ENCODE results near the gene SOX6. TPM values are rescaled to one million over a fixed set of nuclear protein-coding genes. Genes with fewer than 3 reads are reported as not detected.

Gene SOX6
- total and polyA plus RNA-seq, 2 of the 13 experiments (the other 11 are each of a cell fraction or from before 2014, with no cell fraction given) = 2.6 to 11.2 TPM

DNA sequence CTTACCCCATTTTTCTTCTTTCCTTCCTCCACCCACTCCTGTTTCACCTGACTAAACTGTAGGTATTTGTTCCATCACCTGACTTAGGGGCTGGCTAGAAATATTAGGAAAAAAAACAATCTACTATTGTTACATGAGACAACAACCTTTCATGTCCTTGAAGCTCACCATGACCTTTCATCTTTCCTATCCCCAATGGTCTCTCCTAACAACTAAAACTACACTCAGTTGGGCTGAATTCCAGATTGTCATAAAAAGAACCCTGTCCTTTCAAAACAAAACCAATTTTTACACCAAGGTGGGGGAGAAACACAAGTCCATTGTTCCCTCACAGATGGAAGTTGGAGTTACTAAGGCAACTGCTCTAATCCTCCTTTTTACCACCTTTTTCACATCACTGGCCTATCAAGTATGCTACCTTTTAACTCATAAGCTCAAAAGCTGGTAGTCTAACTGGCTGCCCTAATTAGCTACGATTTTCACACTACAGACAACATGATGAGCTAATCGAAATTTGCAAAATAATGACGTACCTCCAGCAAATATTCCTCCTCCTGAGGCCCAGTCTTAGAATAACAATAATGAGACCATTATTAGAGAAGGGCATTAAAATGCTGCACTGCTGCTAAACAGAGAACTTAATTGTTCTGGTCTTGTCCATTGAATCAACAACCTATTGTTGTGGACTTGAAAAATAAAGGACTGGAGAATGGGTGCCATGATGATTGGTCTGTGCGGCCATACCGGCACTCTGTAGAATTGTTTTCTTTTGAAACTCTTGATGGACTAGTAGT, 46.5 kb upstream of the SOX6 start (continued):
- TF ChIP-seq DZIP1 (CRISPR knock-in tag; IDR thresholded peaks at IDR 0.05) = no peak
- TF ChIP-seq, protein P1, sequence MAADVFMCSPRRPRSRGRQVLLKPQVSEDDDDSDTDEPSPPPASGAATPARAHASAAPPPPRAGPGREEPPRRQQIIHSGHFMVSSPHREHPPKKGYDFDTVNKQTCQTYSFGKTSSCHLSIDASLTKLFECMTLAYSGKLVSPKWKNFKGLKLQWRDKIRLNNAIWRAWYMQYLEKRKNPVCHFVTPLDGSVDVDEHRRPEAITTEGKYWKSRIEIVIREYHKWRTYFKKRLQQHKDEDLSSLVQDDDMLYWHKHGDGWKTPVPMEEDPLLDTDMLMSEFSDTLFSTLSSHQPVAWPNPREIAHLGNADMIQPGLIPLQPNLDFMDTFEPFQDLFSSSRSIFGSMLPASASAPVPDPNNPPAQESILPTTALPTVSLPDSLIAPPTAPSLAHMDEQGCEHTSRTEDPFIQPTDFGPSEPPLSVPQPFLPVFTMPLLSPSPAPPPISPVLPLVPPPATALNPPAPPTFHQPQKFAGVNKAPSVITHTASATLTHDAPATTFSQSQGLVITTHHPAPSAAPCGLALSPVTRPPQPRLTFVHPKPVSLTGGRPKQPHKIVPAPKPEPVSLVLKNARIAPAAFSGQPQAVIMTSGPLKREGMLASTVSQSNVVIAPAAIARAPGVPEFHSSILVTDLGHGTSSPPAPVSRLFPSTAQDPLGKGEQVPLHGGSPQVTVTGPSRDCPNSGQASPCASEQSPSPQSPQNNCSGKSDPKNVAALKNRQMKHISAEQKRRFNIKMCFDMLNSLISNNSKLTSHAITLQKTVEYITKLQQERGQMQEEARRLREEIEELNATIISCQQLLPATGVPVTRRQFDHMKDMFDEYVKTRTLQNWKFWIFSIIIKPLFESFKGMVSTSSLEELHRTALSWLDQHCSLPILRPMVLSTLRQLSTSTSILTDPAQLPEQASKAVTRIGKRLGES (CRISPR knock-in tag; IDR thresholded peaks at IDR 0.05; ENCODE audit: borderline replicate concordance) = no peak
- TF ChIP-seq PAX8 (CRISPR knock-in tag; IDR thresholded peaks at IDR 0.05; ENCODE audit: borderline replicate concordance) = no peak
- no peak for TF ChIP-seq ZNF740 (CRISPR knock-in tag; IDR thresholded peaks at IDR 0.05)
- TF ChIP-seq ZNF790 (CRISPR knock-in tag; IDR thresholded peaks at IDR 0.05; ENCODE audit: borderline replicate concordance) = no peak
- no peak for TF ChIP-seq NFKBIZ (CRISPR knock-in tag; IDR thresholded peaks at IDR 0.05)
- no peak for TF ChIP-seq ZNF766 (CRISPR knock-in tag; IDR thresholded peaks at IDR 0.05; ENCODE audit: borderline replicate concordance)
- TF ChIP-seq ZNF337 (CRISPR knock-in tag; IDR thresholded peaks at IDR 0.05; ENCODE audit: borderline replicate concordance, low read depth) = no peak
- TF ChIP-seq ZMYM4 (CRISPR knock-in tag; IDR thresholded peaks at IDR 0.05) = peak; percentile 43; the same call in 1 of the 2 replicates
- TF ChIP-seq HINFP (CRISPR knock-in tag; IDR thresholded peaks at IDR 0.05; ENCODE audit: low read depth) = no peak
- TF ChIP-seq MIER3 (CRISPR knock-in tag; IDR thresholded peaks at IDR 0.05; ENCODE audit: borderline replicate concordance) = no peak
- no peak for TF ChIP-seq ZNF569 (CRISPR knock-in tag; IDR thresholded peaks at IDR 0.05; ENCODE audit: borderline replicate concordance)
- no peak for TF ChIP-seq SRSF1 (optimal IDR thresholded peaks at IDR 0.05; ENCODE audit: low read depth, low read length)
- 0 out of 2 replicates have a peak, but pooled peaks have one; percentile 53 for TF ChIP-seq ELF3 (CRISPR knock-in tag; IDR thresholded peaks at IDR 0.05)
- TF ChIP-seq BHLHE40 (IDR thresholded peaks at IDR 0.05; ENCODE audit: low read length) = no peak
- no peak for TF ChIP-seq ZBTB7A (CRISPR knock-in tag; IDR thresholded peaks at IDR 0.05)
- TF ChIP-seq ZBTB25 (CRISPR knock-in tag; IDR thresholded peaks at IDR 0.05) = no peak
- TF ChIP-seq HOXD1 (CRISPR knock-in tag; IDR thresholded peaks at IDR 0.05) = no peak
- no peak for TF ChIP-seq ZFP62 (CRISPR knock-in tag; IDR thresholded peaks at IDR 0.05)
- TF ChIP-seq ZNF253 (CRISPR knock-in tag; IDR thresholded peaks at IDR 0.05; ENCODE audit: borderline replicate concordance) = no peak
- TF ChIP-seq NFE2L1 (CRISPR knock-in tag; IDR thresholded peaks at IDR 0.05; ENCODE audit: borderline replicate concordance) = no peak
